Measurements from ENCODE around the gene TJP1.

- TF ChIP-seq, protein P1, sequence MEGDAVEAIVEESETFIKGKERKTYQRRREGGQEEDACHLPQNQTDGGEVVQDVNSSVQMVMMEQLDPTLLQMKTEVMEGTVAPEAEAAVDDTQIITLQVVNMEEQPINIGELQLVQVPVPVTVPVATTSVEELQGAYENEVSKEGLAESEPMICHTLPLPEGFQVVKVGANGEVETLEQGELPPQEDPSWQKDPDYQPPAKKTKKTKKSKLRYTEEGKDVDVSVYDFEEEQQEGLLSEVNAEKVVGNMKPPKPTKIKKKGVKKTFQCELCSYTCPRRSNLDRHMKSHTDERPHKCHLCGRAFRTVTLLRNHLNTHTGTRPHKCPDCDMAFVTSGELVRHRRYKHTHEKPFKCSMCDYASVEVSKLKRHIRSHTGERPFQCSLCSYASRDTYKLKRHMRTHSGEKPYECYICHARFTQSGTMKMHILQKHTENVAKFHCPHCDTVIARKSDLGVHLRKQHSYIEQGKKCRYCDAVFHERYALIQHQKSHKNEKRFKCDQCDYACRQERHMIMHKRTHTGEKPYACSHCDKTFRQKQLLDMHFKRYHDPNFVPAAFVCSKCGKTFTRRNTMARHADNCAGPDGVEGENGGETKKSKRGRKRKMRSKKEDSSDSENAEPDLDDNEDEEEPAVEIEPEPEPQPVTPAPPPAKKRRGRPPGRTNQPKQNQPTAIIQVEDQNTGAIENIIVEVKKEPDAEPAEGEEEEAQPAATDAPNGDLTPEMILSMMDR (IDR thresholded peaks at IDR 0.05): no peak
- TF ChIP-seq POLR2A (IDR thresholded peaks at IDR 0.05): no peak
Observed at GRCh38 chr15:29795610-29796009, 26.7 kb downstream of the TJP1 start.
